CD14-positive monocyte (primary cell): ENCODE data around the gene TMF1. TPM values are rescaled to one million over a fixed set of nuclear protein-coding genes. Genes with fewer than 3 reads are reported as not detected.
A peak's percentile ranks its signal among the peaks of the same experiment; 100 is the strongest.

Experiments
- DNase-seq, 3 donors: peaks; one replicate each; pipeline ENCODE4 v3.0.0-alpha.2; 2011 to 2022
- H2AFZ ChIP-seq: 2 replicates; pipeline ENCODE4 v1.6.0; 2012; ENCODE audit warnings: mild to moderate bottlenecking, low read depth, low read length, inconsistent platforms; ENCODE audit not compliant: insufficient read depth, poor library complexity, severe bottlenecking
- H3K27ac ChIP-seq, 2 donors: 1 replicate in 1 of 2; 2 replicates in 1 of 2; pipeline ENCODE4 v1.5.1; 2012 to 2013; ENCODE audit warnings: low read length in 2 of 2, control low read depth in 1 of 2, inconsistent platforms in 1 of 2, low read depth in 1 of 2, mild to moderate bottlenecking in 1 of 2
- H3K27me3 ChIP-seq, 2 donors: one replicate each; pipeline versions ENCODE4 v1.6.0 to v1.6.1; 2011 to 2013; ENCODE audit warnings: low read length in 2 of 2; ENCODE audit not compliant: control insufficient read depth in 2 of 2, insufficient read depth in 2 of 2
- H3K36me3 ChIP-seq, 2 donors: replicated peaks in 1 of 2; 1 replicate in 1 of 2; 2 replicates in 1 of 2; pipeline versions ENCODE4 v1.5.1 to v1.6.1; 2012 to 2013; ENCODE audit warnings: low read length in 2 of 2, control low read depth in 1 of 2, inconsistent platforms in 1 of 2, mild to moderate bottlenecking in 1 of 2; ENCODE audit not compliant: insufficient read depth in 2 of 2, control insufficient read depth in 1 of 2
- H3K4me1 ChIP-seq, 2 donors: 1 replicate in 1 of 2; 2 replicates in 1 of 2; pipeline versions ENCODE4 v1.5.1 to v1.6.1; 2012 to 2013; ENCODE audit warnings: low read length in 2 of 2, control low read depth in 1 of 2, inconsistent platforms in 1 of 2, mild to moderate bottlenecking in 1 of 2, moderate library complexity in 1 of 2; ENCODE audit not compliant: insufficient read depth in 2 of 2, control insufficient read depth in 1 of 2
- H3K4me2 ChIP-seq: replicated peaks from 2 replicates; pipeline ENCODE3; 2012; ENCODE audit warnings: low read length, moderate library complexity, mild to moderate bottlenecking; ENCODE audit not compliant: poor library complexity, severe bottlenecking; ENCODE audit errors: extremely low read depth
- H3K4me3 ChIP-seq, 3 experiments: fragments of 200-600 bp in 1 of 3; sonication (generic) in 1 of 3; replicated peaks in 1 of 3; 1 replicate in 2 of 3; 2 replicates in 1 of 3; pipeline ENCODE4 v1.5.1; 2011 to 2013; ENCODE audit warnings: low read length in 3 of 3, mild to moderate bottlenecking in 3 of 3, control low read depth in 2 of 3, low read depth in 2 of 3, inconsistent platforms in 1 of 3, moderate library complexity in 1 of 3
- H3K79me2 ChIP-seq: 2 replicates; pipeline ENCODE4 v1.6.0; 2012; ENCODE audit warnings: mild to moderate bottlenecking, control low read depth, inconsistent platforms, low read length, moderate library complexity; ENCODE audit not compliant: insufficient read depth
- H3K9ac ChIP-seq: 2 replicates; pipeline ENCODE4 v1.6.0; 2017; ENCODE audit warnings: low read length, mild to moderate bottlenecking; ENCODE audit not compliant: insufficient read depth, poor library complexity, severe bottlenecking
- H3K9me3 ChIP-seq, 2 donors: replicated peaks in 1 of 2; 1 replicate in 1 of 2; 2 replicates in 1 of 2; pipeline versions ENCODE4 v1.5.1 to v1.6.1; 2012 to 2013; ENCODE audit warnings: low read length in 2 of 2, control low read depth in 1 of 2; ENCODE audit not compliant: control insufficient read depth in 1 of 2, insufficient read depth in 1 of 2
- H4K20me1 ChIP-seq: 2 replicates; pipeline ENCODE4 v1.6.0; 2012; ENCODE audit warnings: mild to moderate bottlenecking, low read length, control low read depth, moderate library complexity; ENCODE audit not compliant: insufficient read depth
- H3K27ac Mint-ChIP-seq, 7 donors: one replicate each; pipeline ENCODE4 v1.8.0; 2020; ENCODE audit warnings: mild to moderate bottlenecking in 7 of 7, mixed read lengths in 7 of 7, moderate library complexity in 6 of 7, inconsistent platforms in 2 of 7
- H3K27me3 Mint-ChIP-seq, 3 donors: one replicate each; pipeline ENCODE4 v1.8.0; 2021 to 2022; ENCODE audit warnings: low read depth in 3 of 3, mild to moderate bottlenecking in 3 of 3, mixed read lengths in 3 of 3, moderate library complexity in 3 of 3, inconsistent platforms in 1 of 3
- H3K36me3 Mint-ChIP-seq, 2 donors: one replicate each; pipeline ENCODE4 v1.8.0; 2020; ENCODE audit warnings: mixed read lengths in 2 of 2, inconsistent platforms in 1 of 2, mild to moderate bottlenecking in 1 of 2
- H3K4me1 Mint-ChIP-seq: one replicate; pipeline ENCODE4 v1.8.0; 2020; ENCODE audit warnings: mild to moderate bottlenecking, mixed read lengths
- H3K4me3 Mint-ChIP-seq, 2 donors: one replicate each; pipeline ENCODE4 v1.8.0; 2020; ENCODE audit warnings: mild to moderate bottlenecking in 2 of 2, mixed read lengths in 2 of 2, moderate library complexity in 1 of 2
- H3K9me3 Mint-ChIP-seq, 7 donors: one replicate each; pipeline ENCODE4 v1.8.0; 2020 to 2022; ENCODE audit warnings: mixed read lengths in 7 of 7, mild to moderate bottlenecking in 6 of 7, moderate library complexity in 6 of 7, inconsistent platforms in 2 of 7
- WGBS: methylation state at CpG from one replicate; pipeline ENCODE4 v1.1.5; 2013; ENCODE audit warnings: missing lambda C conversion rate; ENCODE audit not compliant: insufficient coverage; 5-methylcytosine and 5-hydroxymethylcytosine counted together
- intact Hi-C, 2 donors: fragments of 100-400 bp; cut with micrococcal nuclease; formaldehyde crosslinking; loops; one replicate each; pipeline versions ENCODE4 v1.15.0 to v1.15.1; 2023
- polyA plus RNA-seq, 3 donors: library from polyadenylated mRNA; depleted of rRNA in 1 of 3; unstranded in 2 of 3; stranded (reverse) in 1 of 3; fragments of 300-500 nt in 2 of 3; fragments of >200 nt in 1 of 3; fragmentation: Illumina TruSeq in 2 of 3; gene quantifications; 1 replicate in 2 of 3; 2 replicates in 1 of 3; pipeline ENCODE4 v1.2.3, GENCODE V29; 2012 to 2021
- TF ChIP-seq, protein P1 (sequence below): fragments of 200-600 bp; IDR thresholded peaks from one replicate; pipeline ENCODE4 v1.8.0; 2022; ENCODE audit warnings: antibody characterized with exemption, mild to moderate bottlenecking

The TMF1 gene
- polyA plus RNA-seq, 3 donors = 6.4 to 25.6 (median 23.1) TPM

DNA sequence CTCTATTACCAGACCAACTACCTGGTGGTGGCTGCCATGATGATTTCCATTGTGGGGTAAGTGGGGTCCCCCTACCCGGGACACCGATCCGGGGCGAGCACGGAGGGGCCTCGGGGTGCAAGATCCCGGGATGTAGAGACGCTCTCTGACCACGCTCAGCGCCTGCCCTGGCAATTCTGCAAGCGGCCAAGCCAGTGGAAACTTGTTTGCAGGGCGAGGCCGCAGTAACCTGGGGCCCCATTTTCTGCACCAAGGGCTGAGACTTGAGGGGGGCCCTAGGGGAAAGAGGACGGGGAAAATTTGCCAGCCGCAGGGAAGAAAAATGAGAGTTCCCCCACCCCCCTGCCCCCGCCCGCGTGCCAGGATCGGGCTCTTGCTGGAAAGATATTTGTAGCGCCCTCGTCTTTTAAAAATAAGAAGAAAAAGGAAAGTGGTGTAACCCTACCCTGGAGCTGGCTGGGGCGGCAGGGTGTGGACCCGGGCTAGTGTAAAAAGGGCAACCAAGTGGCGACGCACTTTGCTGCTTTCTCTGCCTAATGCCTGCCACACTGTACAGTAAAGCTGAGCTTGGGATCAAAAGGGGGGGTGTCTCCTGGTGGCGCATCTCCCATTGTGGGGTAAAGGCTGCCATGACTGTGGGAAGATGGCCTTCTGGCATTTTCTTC lies 33.2 kb upstream of the TMF1 start:
- Mint-ChIP-seq H3K4me1 (peaks cover 70% of the 10 kb centered on the region), H3K9me3 (no peaks in the 10 kb centered on the region), H3K4me3 (peak overlapping the region; percentile 91 to 96), H3K36me3 (peaks cover 5 to 11% of the 10 kb centered on the region in 2 donors), H3K27ac (peak overlapping the region; percentile 97 to 100 (median 99)), H3K27me3 (no peaks in the 10 kb centered on the region)
- intact Hi-C loops = loop anchor here (5.0 to 10.0 kb wide), 2 partner anchors 33 to 1980 kb away; partner anchors contain the start of gene TMF1 (in 1 of the 2)
- H4K20me1 ChIP-seq = peaks cover 40% of the 10 kb centered on the region
- TF ChIP-seq, protein P1, sequence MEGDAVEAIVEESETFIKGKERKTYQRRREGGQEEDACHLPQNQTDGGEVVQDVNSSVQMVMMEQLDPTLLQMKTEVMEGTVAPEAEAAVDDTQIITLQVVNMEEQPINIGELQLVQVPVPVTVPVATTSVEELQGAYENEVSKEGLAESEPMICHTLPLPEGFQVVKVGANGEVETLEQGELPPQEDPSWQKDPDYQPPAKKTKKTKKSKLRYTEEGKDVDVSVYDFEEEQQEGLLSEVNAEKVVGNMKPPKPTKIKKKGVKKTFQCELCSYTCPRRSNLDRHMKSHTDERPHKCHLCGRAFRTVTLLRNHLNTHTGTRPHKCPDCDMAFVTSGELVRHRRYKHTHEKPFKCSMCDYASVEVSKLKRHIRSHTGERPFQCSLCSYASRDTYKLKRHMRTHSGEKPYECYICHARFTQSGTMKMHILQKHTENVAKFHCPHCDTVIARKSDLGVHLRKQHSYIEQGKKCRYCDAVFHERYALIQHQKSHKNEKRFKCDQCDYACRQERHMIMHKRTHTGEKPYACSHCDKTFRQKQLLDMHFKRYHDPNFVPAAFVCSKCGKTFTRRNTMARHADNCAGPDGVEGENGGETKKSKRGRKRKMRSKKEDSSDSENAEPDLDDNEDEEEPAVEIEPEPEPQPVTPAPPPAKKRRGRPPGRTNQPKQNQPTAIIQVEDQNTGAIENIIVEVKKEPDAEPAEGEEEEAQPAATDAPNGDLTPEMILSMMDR = no peak
- H3K36me3 ChIP-seq = peaks cover 4 to 17% of the 10 kb centered on the region in 2 donors
- no peaks in the 10 kb centered on the region for H3K27me3 ChIP-seq
- 0% methylated on average over 16 of the region's 26 CpGs for WGBS
- peaks cover 78 to 85% of the 10 kb centered on the region in 2 donors for H3K4me1 ChIP-seq
- H3K9ac ChIP-seq = peak overlapping the region; percentile 78
- H2AFZ ChIP-seq = peak overlapping the region; percentile 88
- no peaks in the 10 kb centered on the region for H3K9me3 ChIP-seq
- DNase-seq = peak in 1 of 3 donors; percentile 19
- peak overlapping the region; percentile 80 to 94 for H3K27ac ChIP-seq
- H3K4me2 ChIP-seq = peak overlapping the region; percentile 94
- H3K79me2 ChIP-seq = peaks cover 68% of the 10 kb centered on the region
- H3K4me3 ChIP-seq = peak overlapping the region; percentile 75 to 93 (median 91)

- TF ChIP-seq, protein P1 = no peak
- peak; percentile 93 to 97 (median 96) for DNase-seq
- peak within 1 kb of the TSS; percentile 78 for H3K9ac ChIP-seq
- peak within 1 kb of the TSS; percentile 94 for H3K4me2 ChIP-seq
- Mint-ChIP-seq H3K9me3 (no peaks in the 10 kb centered on the region), H3K4me1 (peaks cover 63% of the 10 kb centered on the region), H3K27me3 (no peaks in the 10 kb centered on the region), H3K4me3 (peak within 1 kb of the TSS; percentile 91 to 96), H3K36me3 (peaks cover 0 to 5% of the 10 kb centered on the region in 2 donors), H3K27ac (peak within 1 kb of the TSS; percentile 97 to 100 (median 99))
- intact Hi-C loops = loop anchor here (5.0 to 10.0 kb wide), 2 partner anchors 32 to 1980 kb away; partner anchors contain the start of gene TMF1 (in 1 of the 2)
- H3K4me3 ChIP-seq = peak within 1 kb of the TSS; percentile 75 to 93 (median 91)
- peak within 1 kb of the TSS; percentile 88 for H2AFZ ChIP-seq
- H3K4me1 ChIP-seq = peaks cover 71 to 82% of the 10 kb centered on the region in 2 donors
- peaks cover 32% of the 10 kb centered on the region for H4K20me1 ChIP-seq
- H3K27me3 ChIP-seq = no peaks in the 10 kb centered on the region
- H3K27ac ChIP-seq = peak within 1 kb of the TSS; percentile 80 to 94
- H3K9me3 ChIP-seq = no peaks in the 10 kb centered on the region
- peaks cover 68% of the 10 kb centered on the region for H3K79me2 ChIP-seq
- H3K36me3 ChIP-seq = peaks cover 0 to 10% of the 10 kb centered on the region in 2 donors
- under 1% methylated on average over 23 of the region's 32 CpGs for WGBS
These were observed 32.4 kb upstream of the TMF1 start, which contains the start of gene ARL6IP5 for GRCh38 chr3:69084326-69085167. Gene ARL6IP5, plus strand, starts transcription at chr3:69084937. Its CDS starts 111 bp downstream, at chr3:69085048.
